HepG2 (cell line): ENCODE measurements around the gene PIP5K1A. TPM values are rescaled to one million over a fixed set of nuclear protein-coding genes. Genes with fewer than 3 reads are reported as not detected.

Source experiments
- GABPA ChIP-seq, 2 experiments: IDR thresholded peaks; 2 replicates each; pipeline ENCODE4 v1.6.1; 2011 to 2016; ENCODE audit warnings: low read depth in 2 of 2, low read length in 1 of 2, missing biosample characterization in 1 of 2, missing genetic modification characterization in 1 of 2
- GLMP ChIP-seq: sonication (generic); formaldehyde crosslinking; IDR thresholded peaks from 2 replicates; pipeline ENCODE4 v1.9.0; 2021; ENCODE audit warnings: missing genetic modification reagents, mild to moderate bottlenecking, borderline replicate concordance
- KDM4B ChIP-seq: sonication (generic); formaldehyde crosslinking; IDR thresholded peaks from 2 replicates; pipeline ENCODE4 v1.4.0; 2020; ENCODE audit warnings: missing genetic modification reagents
- LCORL ChIP-seq, 2 experiments: fragments of 450-650 bp in 1 of 2; sonication (generic) in 1 of 2; formaldehyde crosslinking in 1 of 2; IDR thresholded peaks; 2 replicates each; pipeline versions ENCODE4 v1.5.0 to v1.6.1; 2017 to 2020; ENCODE audit warnings: antibody characterized with exemption in 1 of 2, missing genetic modification reagents in 1 of 2
- SOX5 ChIP-seq: IDR thresholded peaks from 2 replicates; pipeline ENCODE4 v1.6.1; 2016; ENCODE audit warnings: borderline replicate concordance
- SP2 ChIP-seq: sonication (generic); formaldehyde crosslinking; IDR thresholded peaks from 2 replicates; pipeline ENCODE4 v1.5.1; 2020; ENCODE audit warnings: mild to moderate bottlenecking, missing genetic modification reagents
- ZHX1 ChIP-seq: sonication (generic); formaldehyde crosslinking; IDR thresholded peaks from 2 replicates; pipeline ENCODE4 v1.8.1; 2022; ENCODE audit warnings: low read depth, mild to moderate bottlenecking, missing genetic modification reagents
- ZNF878 ChIP-seq: sonication (generic); formaldehyde crosslinking; IDR thresholded peaks from 2 replicates; pipeline ENCODE4 v1.8.1; 2023; ENCODE audit warnings: mild to moderate bottlenecking, missing genetic modification reagents, moderate library complexity
- polyA plus RNA-seq, 8 experiments: library from polyadenylated mRNA; depleted of rRNA in 3 of 8; stranded (reverse) in 7 of 8; unstranded in 1 of 8; fragments of >200 nt; fragmentation: Illumina TruSeq in 4 of 8; extraction: Trizol in 4 of 8; gene quantifications; 2 replicates each; pipeline versions ENCODE4 v1.2.1 to v1.2.3, GENCODE V29; 2011 to 2016; ENCODE audit warnings: low read depth in 4 of 8, missing spikeins in 1 of 8, mixed read lengths in 1 of 8; ENCODE audit not compliant: insufficient read depth in 1 of 8
- total RNA-seq, 5 experiments: library from RNA; depleted of rRNA; stranded (reverse); fragments of >200 nt; fragmentation: Illumina TruSeq; extraction: Trizol; gene quantifications; 2 replicates each; pipeline ENCODE4 v1.2.3, GENCODE V29; 2016; ENCODE audit warnings: low read depth in 1 of 5
- TF ChIP-seq, protein P1 (sequence below): sonication (generic); formaldehyde crosslinking; IDR thresholded peaks from 2 replicates; pipeline ENCODE4 v1.5.0; 2020; ENCODE audit warnings: missing genetic modification reagents, mild to moderate bottlenecking, borderline replicate concordance
- TF ChIP-seq, protein P2 (sequence below): sonication (generic); formaldehyde crosslinking; IDR thresholded peaks from 2 replicates; pipeline ENCODE4 v1.4.0; 2020; ENCODE audit warnings: missing genetic modification reagents
- TF ChIP-seq, protein P3 (sequence below): conservative IDR thresholded peaks from 2 replicates; pipeline ENCODE4 v1.6.1; 2018; ENCODE audit warnings: missing genetic modification reagents
- TF ChIP-seq, protein P4 (sequence below): sonication (generic); formaldehyde crosslinking; IDR thresholded peaks from 2 replicates; pipeline ENCODE4 v1.5.1; 2020; ENCODE audit warnings: mild to moderate bottlenecking, missing genetic modification reagents, moderate library complexity

The PIP5K1A gene
- total and polyA plus RNA-seq, 2 of the 13 experiments (the other 11 are each of a cell fraction or from before 2014, with no cell fraction given), result 45.3 to 65.1 TPM

GRCh38 chr1:151165738-151166504, 32.4 kb upstream of the PIP5K1A start, which contains the start of the genes LYSMD1 and SCNM1 (continued):
- TF ChIP-seq, protein P1, sequence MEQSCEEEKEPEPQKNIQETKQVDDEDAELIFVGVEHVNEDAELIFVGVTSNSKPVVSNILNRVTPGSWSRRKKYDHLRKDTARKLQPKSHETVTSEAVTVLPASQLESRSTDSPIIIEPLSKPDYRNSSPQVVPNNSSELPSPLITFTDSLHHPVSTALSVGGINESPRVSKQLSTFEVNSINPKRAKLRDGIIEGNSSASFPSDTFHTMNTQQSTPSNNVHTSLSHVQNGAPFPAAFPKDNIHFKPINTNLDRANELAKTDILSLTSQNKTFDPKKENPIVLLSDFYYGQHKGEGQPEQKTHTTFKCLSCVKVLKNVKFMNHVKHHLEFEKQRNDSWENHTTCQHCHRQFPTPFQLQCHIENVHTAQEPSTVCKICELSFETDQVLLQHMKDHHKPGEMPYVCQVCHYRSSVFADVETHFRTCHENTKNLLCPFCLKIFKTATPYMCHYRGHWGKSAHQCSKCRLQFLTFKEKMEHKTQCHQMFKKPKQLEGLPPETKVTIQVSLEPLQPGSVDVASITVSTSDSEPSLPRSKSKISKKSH (CRISPR knock-in tag), result 0 out of 2 replicates have a peak, but pooled peaks have one; percentile 18
- TF ChIP-seq KDM4B (CRISPR knock-in tag), result peak; percentile 70; the same call in 1 of the 2 replicates
- TF ChIP-seq, protein P2, sequence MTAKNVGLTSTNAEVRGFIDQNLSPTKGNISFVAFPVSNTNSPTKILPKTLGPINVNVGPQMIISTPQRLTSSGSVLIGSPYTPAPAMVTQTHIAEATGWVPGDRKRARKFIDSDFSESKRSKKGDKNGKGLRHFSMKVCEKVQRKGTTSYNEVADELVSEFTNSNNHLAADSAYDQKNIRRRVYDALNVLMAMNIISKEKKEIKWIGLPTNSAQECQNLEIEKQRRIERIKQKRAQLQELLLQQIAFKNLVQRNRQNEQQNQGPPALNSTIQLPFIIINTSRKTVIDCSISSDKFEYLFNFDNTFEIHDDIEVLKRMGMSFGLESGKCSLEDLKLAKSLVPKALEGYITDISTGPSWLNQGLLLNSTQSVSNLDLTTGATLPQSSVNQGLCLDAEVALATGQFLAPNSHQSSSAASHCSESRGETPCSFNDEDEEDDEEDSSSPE, result peak; percentile 87
- TF ChIP-seq GABPA (IDR thresholded peaks at IDR 0.05; ENCODE audit: low read depth, low read length), result peak; percentile 96
- TF ChIP-seq GABPA (CRISPR knock-in tag; IDR thresholded peaks at IDR 0.05; ENCODE audit: low read depth), result peak; percentile 98
- TF ChIP-seq LCORL (IDR thresholded peaks at IDR 0.05), result no peak
- peak; percentile 49; the same call in 1 of the 2 replicates for TF ChIP-seq LCORL (CRISPR knock-in tag; IDR thresholded peaks at IDR 0.05)
- TF ChIP-seq, protein P3, sequence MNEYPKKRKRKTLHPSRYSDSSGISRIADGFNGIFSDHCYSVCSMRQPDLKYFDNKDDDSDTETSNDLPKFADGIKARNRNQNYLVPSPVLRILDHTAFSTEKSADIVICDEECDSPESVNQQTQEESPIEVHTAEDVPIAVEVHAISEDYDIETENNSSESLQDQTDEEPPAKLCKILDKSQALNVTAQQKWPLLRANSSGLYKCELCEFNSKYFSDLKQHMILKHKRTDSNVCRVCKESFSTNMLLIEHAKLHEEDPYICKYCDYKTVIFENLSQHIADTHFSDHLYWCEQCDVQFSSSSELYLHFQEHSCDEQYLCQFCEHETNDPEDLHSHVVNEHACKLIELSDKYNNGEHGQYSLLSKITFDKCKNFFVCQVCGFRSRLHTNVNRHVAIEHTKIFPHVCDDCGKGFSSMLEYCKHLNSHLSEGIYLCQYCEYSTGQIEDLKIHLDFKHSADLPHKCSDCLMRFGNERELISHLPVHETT (CRISPR knock-in tag), result peak; percentile 94
- peak; percentile 68 for TF ChIP-seq SOX5 (CRISPR knock-in tag)
- TF ChIP-seq ZNF878 (CRISPR knock-in tag), result no peak
- TF ChIP-seq, protein P4, sequence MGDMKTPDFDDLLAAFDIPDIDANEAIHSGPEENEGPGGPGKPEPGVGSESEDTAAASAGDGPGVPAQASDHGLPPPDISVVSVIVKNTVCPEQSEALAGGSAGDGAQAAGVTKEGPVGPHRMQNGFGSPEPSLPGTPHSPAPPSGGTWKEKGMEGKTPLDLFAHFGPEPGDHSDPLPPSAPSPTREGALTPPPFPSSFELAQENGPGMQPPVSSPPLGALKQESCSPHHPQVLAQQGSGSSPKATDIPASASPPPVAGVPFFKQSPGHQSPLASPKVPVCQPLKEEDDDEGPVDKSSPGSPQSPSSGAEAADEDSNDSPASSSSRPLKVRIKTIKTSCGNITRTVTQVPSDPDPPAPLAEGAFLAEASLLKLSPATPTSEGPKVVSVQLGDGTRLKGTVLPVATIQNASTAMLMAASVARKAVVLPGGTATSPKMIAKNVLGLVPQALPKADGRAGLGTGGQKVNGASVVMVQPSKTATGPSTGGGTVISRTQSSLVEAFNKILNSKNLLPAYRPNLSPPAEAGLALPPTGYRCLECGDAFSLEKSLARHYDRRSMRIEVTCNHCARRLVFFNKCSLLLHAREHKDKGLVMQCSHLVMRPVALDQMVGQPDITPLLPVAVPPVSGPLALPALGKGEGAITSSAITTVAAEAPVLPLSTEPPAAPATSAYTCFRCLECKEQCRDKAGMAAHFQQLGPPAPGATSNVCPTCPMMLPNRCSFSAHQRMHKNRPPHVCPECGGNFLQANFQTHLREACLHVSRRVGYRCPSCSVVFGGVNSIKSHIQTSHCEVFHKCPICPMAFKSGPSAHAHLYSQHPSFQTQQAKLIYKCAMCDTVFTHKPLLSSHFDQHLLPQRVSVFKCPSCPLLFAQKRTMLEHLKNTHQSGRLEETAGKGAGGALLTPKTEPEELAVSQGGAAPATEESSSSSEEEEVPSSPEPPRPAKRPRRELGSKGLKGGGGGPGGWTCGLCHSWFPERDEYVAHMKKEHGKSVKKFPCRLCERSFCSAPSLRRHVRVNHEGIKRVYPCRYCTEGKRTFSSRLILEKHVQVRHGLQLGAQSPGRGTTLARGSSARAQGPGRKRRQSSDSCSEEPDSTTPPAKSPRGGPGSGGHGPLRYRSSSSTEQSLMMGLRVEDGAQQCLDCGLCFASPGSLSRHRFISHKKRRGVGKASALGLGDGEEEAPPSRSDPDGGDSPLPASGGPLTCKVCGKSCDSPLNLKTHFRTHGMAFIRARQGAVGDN (CRISPR knock-in tag), result peak; percentile 69
- TF ChIP-seq SP2 (CRISPR knock-in tag), result 0 out of 2 replicates have a peak, but pooled peaks have one; percentile 16
- TF ChIP-seq GLMP (CRISPR knock-in tag), result no peak
- 0 out of 2 replicates have a peak, but pooled peaks have one; percentile 54 for TF ChIP-seq ZHX1 (CRISPR knock-in tag)
